ENCODE measurements around the gene MYL2.

- TF ChIP-seq CTCF (IDR thresholded peaks at IDR 0.05; ENCODE audit: low read depth, low read length, missing input control) (no peak), MAX (IDR thresholded peaks at IDR 0.05) (no peak), RXRA (IDR thresholded peaks at IDR 0.05) (no peak), YY1 (IDR thresholded peaks at IDR 0.05) (no peak), ZBTB33 (IDR thresholded peaks at IDR 0.05) (no peak), REST (IDR thresholded peaks at IDR 0.05) (no peak), RAD21 (IDR thresholded peaks at IDR 0.05) (no peak), TAF1 (conservative IDR thresholded peaks at IDR 0.05) (no peak), EGR1 (IDR thresholded peaks at IDR 0.05; ENCODE audit: low read depth in 2 of 2) (no peak), JUND (IDR thresholded peaks at IDR 0.05) (no peak), SP1 (IDR thresholded peaks at IDR 0.05) (no peak)
Observed at GRCh38 chr12:110896559-110896958, 23.8 kb downstream of the MYL2 start.
